SJCRH30 (cell line): Measurements from ENCODE around the gene ACVRL1. TPM values are rescaled to one million over a fixed set of nuclear protein-coding genes. Genes with fewer than 3 reads are reported as not detected.

Source experiments
- DNase-seq, 2 experiments: peaks; one replicate each; pipeline ENCODE4 v3.0.0-alpha.2; 2015 to 2020
- H3K27ac ChIP-seq: fragments of 250-450 bp; sonication (Bioruptor Pico); 2 replicates; pipeline ENCODE4 v1.5.1; 2020; ENCODE audit warnings: mild to moderate bottlenecking, moderate library complexity
- H3K27me3 ChIP-seq: fragments of 250-450 bp; sonication (Bioruptor Pico); 2 replicates; pipeline ENCODE4 v1.5.1; 2020; ENCODE audit warnings: mild to moderate bottlenecking, moderate library complexity
- H3K36me3 ChIP-seq: fragments of 250-450 bp; sonication (Bioruptor Pico); 2 replicates; pipeline ENCODE4 v1.5.1; 2020; ENCODE audit warnings: mild to moderate bottlenecking, moderate library complexity
- H3K4me1 ChIP-seq: fragments of 250-450 bp; sonication (Bioruptor Pico); 2 replicates; pipeline ENCODE4 v1.5.1; 2020; ENCODE audit warnings: mild to moderate bottlenecking, moderate library complexity
- H3K4me3 ChIP-seq: fragments of 250-450 bp; sonication (Bioruptor Pico); 2 replicates; pipeline ENCODE4 v1.5.1; 2020; ENCODE audit warnings: mild to moderate bottlenecking, moderate library complexity
- H3K9me3 ChIP-seq: fragments of 250-450 bp; sonication (Bioruptor Pico); replicated peaks from 2 replicates; pipeline ENCODE4 v1.5.1; 2020; ENCODE audit warnings: mild to moderate bottlenecking, moderate library complexity
- total RNA-seq: library from RNA; depleted of rRNA; stranded (reverse); fragments of >200 nt; shearing (Covaris generic); gene quantifications from 2 replicates; pipeline ENCODE4 v1.2.3, GENCODE V29; 2014

ACVRL1 gene
- total RNA-seq, 1 experiment from 2014 or later = 0.36 TPM

DNA sequence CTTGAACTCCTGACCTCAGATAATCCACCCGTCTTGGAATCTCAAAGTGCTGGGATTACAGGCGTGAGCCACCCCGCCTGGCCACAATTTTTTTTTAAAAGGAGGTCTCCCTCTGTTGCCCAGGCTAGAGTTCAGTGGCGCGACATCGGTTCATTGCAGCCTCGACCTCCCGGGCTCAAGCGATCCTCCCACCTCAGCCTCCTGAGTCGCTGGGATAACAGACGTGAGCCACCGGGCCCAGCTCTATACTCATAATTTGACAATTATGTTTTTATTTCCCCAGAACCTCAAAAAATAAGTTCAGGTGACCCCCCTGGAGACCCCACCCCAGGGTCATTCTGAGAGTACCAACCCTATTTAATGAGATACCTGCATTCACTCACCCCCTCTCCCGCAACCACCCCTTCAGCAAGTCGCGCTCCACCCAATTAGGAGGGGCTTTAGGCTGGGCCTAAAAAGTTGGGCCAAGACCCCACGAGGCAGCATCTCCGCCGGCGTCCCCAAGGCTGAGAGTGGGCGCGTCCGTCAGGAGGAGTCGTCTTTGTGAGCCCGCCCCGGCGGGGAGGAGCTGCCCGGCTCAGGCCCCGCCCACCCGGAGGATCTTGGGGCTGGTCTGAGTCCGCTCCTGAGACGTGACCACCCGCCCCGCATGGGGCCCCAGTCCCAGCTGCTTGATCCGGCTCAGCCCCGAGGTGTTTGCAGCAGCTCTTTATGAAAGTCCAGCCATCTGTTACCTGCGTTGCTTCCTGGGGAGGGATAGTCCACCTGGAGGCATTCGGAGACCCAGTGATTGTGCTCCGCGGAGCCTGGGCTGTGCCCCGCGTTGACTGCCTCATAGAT is 19.6 kb upstream of the ACVRL1 start, which contains the start of gene ANKRD33:
TSS of gene ANKRD33 (plus strand) at position 628 of the 840 bp plus-strand sequence. CDS start at position 712, 84 bp downstream.
- Histone ChIP-seq H3K4me3 (no peak within 1 kb of the TSS), H3K9me3 (no peaks in the 10 kb centered on the region), H3K4me1 (no peaks in the 10 kb centered on the region), H3K36me3 (no peaks in the 10 kb centered on the region), H3K27ac (no peak within 1 kb of the TSS), H3K27me3 (peaks cover 9% of the 10 kb centered on the region; the same call in 1 of the 2 replicates)
- DNase-seq = no peak

GRCh38 chr12:51888316-51889215 is 18.7 kb upstream of the ACVRL1 start:
- Histone ChIP-seq H3K36me3 (no peaks in the 10 kb centered on the region), H3K9me3 (no peaks in the 10 kb centered on the region), H3K4me1 (no peaks in the 10 kb centered on the region), H3K4me3 (no peak overlapping the region), H3K27me3 (peaks cover 9% of the 10 kb centered on the region; the same call in 1 of the 2 replicates), H3K27ac (no peak overlapping the region)
- no peak for DNase-seq

- Histone ChIP-seq H3K27me3 (peaks cover 9% of the 10 kb centered on the region; the same call in 1 of the 2 replicates), H3K36me3 (no peaks in the 10 kb centered on the region), H3K27ac (no peak overlapping the region), H3K4me1 (no peaks in the 10 kb centered on the region), H3K4me3 (no peak overlapping the region), H3K9me3 (no peaks in the 10 kb centered on the region)
- DNase-seq = no peak
Measured at GRCh38 chr12:51889216-51890132, 17.8 kb upstream of the ACVRL1 start.

DNA sequence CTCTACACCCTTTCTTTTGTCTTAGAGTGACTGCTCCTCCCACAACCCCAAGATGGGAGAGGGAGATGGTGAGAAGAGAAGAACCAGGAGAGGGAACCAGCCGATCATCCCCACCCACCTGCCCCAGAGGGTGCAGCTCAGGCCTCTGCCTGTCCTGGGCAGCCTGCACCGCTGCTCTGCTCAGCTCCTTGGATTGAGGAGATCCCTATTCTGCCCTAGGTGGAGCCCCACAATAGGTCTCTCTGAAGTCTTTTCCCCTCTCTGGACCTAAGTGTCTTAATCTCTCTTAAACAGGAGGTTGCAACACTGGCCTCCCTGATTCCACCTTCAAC is 17.2 kb upstream of the ACVRL1 start:
- H3K4me3 ChIP-seq = no peak overlapping the region

DNA sequence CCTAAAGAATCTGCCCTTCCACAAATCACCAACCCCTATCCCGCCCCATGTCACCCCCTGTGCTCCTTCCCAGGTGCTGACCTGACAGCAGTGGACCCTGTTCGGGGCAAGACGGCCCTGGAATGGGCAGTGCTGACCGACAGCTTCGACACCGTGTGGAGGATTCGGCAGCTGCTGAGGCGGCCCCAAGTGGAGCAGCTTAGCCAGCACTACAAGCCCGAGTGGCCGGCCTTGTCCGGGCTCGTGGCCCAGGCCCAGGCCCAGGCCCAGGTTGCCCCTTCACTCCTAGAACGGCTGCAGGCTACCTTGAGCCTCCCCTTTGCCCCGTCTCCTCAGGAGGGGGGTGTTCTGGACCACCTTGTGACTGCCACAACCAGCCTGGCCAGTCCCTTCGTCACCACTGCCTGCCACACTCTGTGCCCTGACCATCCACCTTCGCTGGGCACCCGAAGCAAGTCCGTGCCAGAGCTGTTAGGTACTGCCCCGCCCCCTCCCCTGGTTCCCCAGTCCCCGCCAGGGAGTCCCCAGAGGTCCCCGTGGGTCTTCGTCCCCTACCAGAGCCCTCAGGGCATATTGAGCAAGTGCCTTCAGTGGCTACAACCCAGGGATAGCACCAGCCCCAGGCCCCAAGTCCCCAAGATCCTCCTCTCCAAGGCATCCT is 16.7 kb upstream of the ACVRL1 start:
- Histone ChIP-seq H3K9me3 (no peaks in the 10 kb centered on the region), H3K27me3 (peaks cover 9% of the 10 kb centered on the region; the same call in 1 of the 2 replicates), H3K36me3 (no peaks in the 10 kb centered on the region), H3K27ac (no peak overlapping the region), H3K4me1 (no peaks in the 10 kb centered on the region), H3K4me3 (no peak overlapping the region)
- no peak for DNase-seq

More for the DNA sequence above, 17.2 kb upstream of the ACVRL1 start:
- Histone ChIP-seq H3K36me3 (no peaks in the 10 kb centered on the region), H3K27me3 (peaks cover 9% of the 10 kb centered on the region; the same call in 1 of the 2 replicates), H3K27ac (no peak overlapping the region), H3K9me3 (no peaks in the 10 kb centered on the region), H3K4me1 (no peaks in the 10 kb centered on the region)
- no peak for DNase-seq

GRCh38 chr12:51891843-51892242 is 15.5 kb upstream of the ACVRL1 start:
- DNase-seq = no peak
- Histone ChIP-seq H3K4me3 (no peak overlapping the region), H3K4me1 (no peaks in the 10 kb centered on the region), H3K36me3 (no peaks in the 10 kb centered on the region), H3K9me3 (no peaks in the 10 kb centered on the region), H3K27me3 (peaks cover 9% of the 10 kb centered on the region; the same call in 1 of the 2 replicates), H3K27ac (no peak overlapping the region)

DNA sequence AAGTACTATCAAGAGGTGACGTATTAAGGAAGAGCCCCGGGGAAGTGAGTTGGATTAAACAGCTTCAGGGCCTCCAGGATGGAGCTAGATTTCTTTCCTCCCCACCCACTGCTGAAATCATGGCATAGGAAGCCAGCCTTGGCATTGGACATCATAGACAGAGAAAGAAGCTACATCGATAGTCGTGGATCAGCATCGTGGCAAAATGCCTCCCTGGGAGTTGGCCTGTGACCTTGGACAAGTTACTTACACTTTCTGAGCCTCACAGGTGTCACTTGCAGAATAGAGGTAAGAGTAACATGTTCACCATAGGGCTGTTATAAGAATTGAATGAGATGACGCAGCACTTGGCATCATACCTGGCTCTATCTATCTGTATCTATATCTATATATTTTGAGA is 13.5 kb upstream of the ACVRL1 start:
- no peak overlapping the region for H3K27ac ChIP-seq
- peaks cover 17% of the 10 kb centered on the region for H3K27me3 ChIP-seq
- no peaks in the 10 kb centered on the region for H3K36me3 ChIP-seq
- no peaks in the 10 kb centered on the region for H3K9me3 ChIP-seq
- no peak overlapping the region for H3K4me3 ChIP-seq
- H3K4me1 ChIP-seq = no peaks in the 10 kb centered on the region
- DNase-seq = no peak

GRCh38 chr12:51895378-51896135 is 11.7 kb upstream of the ACVRL1 start:
- Histone ChIP-seq H3K4me1 (no peaks in the 10 kb centered on the region), H3K36me3 (no peaks in the 10 kb centered on the region), H3K27me3 (peaks cover 8% of the 10 kb centered on the region), H3K4me3 (no peak overlapping the region), H3K9me3 (no peaks in the 10 kb centered on the region), H3K27ac (no peak overlapping the region)
- no peak for DNase-seq

- peak in 1 of 2 experiments; percentile 38 for DNase-seq
- Histone ChIP-seq H3K27ac (no peak overlapping the region), H3K36me3 (no peaks in the 10 kb centered on the region), H3K27me3 (peaks cover 8% of the 10 kb centered on the region), H3K9me3 (no peaks in the 10 kb centered on the region), H3K4me3 (no peak overlapping the region), H3K4me1 (no peaks in the 10 kb centered on the region)
Measured at GRCh38 chr12:51896236-51896635, 11.1 kb upstream of the ACVRL1 start.

DNA sequence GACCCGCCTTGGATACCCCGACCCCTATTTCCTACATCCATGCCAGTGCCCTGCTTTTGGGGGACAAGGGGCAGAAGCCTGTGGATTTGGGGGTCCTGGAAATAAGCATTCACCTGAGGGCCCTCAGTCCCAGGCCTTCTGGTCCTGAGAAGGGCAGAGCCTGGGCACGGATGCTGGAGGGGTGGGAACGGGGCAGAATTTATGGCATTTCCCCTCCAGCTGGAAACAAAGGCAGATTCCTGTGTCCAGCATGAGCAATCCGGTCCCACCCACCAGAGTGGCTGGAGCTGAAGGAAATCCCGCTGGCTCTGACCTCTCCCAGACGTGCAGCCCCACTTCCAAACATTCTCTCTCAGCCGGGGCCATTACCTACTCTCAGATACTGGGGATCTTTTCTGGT is 10.1 kb upstream of the ACVRL1 start:
- Histone ChIP-seq H3K4me3 (no peak overlapping the region), H3K27ac (no peak overlapping the region), H3K9me3 (no peaks in the 10 kb centered on the region), H3K36me3 (no peaks in the 10 kb centered on the region), H3K4me1 (no peaks in the 10 kb centered on the region), H3K27me3 (peaks cover 8% of the 10 kb centered on the region)
- no peak for DNase-seq

DNA sequence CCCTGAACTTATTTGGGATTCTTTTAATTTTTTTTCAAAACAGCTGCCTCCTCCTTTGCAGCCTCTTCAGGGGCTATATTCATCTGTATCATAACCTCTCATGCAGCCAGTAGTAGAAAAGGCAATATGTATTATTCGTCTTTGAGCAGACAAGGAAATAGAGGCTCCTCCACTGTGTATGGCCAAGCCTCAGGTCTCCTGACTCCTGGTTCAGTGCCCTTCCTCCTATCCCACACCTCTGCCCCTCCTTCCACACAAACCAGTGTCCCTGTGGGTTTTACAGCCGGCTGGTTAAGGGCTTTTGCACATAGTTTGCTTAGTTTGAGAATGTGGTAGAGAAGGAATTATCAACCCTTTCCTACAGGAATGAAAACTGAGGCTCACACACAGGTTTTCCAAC is 8.8 kb upstream of the ACVRL1 start:
- no peaks in the 10 kb centered on the region for H3K9me3 ChIP-seq
- no peak overlapping the region for H3K4me3 ChIP-seq
- H3K4me1 ChIP-seq = no peaks in the 10 kb centered on the region
- H3K27ac ChIP-seq = no peak overlapping the region
- H3K36me3 ChIP-seq = no peaks in the 10 kb centered on the region
- peaks cover 8% of the 10 kb centered on the region for H3K27me3 ChIP-seq
- no peak for DNase-seq

DNA sequence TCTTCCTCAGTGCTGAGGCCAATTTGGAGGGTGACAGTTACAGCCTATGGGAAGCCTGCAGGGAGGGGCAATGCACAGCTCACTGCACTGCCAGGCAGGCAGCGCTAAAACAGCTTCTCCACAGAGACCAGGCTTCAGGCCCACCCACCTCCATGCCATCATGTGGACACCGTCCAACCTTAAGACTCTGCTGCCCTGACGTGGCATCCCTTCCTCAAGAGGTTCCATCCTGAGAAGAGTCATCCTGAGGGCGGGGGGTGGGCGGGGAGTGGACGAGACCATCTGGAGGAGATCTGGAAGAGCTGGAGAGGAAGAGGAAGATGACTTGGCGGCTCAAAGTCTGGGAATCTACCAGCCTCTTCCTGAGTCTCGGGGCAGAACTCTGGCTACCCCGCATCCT is 8.4 kb upstream of the ACVRL1 start:
- Histone ChIP-seq H3K27ac (no peak overlapping the region), H3K27me3 (peaks cover 8% of the 10 kb centered on the region), H3K9me3 (no peaks in the 10 kb centered on the region), H3K36me3 (no peaks in the 10 kb centered on the region), H3K4me1 (no peaks in the 10 kb centered on the region), H3K4me3 (no peak overlapping the region)
- DNase-seq = no peak

DNA sequence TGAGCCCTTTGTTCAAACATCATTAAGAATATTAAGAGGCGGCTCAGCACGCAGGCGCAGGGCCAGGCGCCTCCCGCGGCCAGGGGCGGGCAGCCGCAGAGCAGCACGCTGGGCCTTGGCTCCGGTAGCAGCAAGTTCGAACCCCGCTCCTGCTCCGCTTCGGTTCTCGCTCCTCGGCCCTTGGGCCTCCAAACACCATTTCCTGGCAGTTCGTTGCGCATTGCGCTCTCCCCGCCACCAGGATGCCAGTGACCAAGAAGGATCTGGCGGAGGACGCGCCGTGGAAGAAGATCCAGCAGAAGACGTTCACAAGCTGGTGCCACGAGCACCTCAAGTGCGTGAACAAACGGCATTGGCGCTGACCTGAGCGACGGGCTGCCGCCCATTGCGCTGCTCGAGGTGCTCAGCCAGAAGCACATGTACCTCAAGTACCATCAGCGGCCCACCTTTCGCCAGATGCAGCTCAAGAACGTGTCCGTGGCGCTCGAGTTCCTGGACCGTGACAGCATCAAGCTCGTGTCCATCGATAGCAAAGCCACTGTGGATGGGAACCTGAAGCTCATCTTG is 6.9 kb upstream of the ACVRL1 start:
- Histone ChIP-seq H3K27me3 (peaks cover 8% of the 10 kb centered on the region), H3K36me3 (no peaks in the 10 kb centered on the region), H3K4me3 (no peak overlapping the region), H3K4me1 (peaks cover 8% of the 10 kb centered on the region), H3K27ac (no peak overlapping the region), H3K9me3 (no peaks in the 10 kb centered on the region)
- DNase-seq = no peak
